GM12873 (cell line): ENCODE data around the gene PSMD13.

ENCODE experiments used
- TF ChIP-seq, protein P1 (sequence below): IDR thresholded peaks from 2 replicates; pipeline ENCODE4 v1.5.1; 2012; ENCODE audit warnings: low read depth, mild to moderate bottlenecking, moderate library complexity, low read length, control low read depth; ENCODE audit not compliant: insufficient read depth; ENCODE audit errors: missing control alignments

The PSMD13 gene

DNA sequence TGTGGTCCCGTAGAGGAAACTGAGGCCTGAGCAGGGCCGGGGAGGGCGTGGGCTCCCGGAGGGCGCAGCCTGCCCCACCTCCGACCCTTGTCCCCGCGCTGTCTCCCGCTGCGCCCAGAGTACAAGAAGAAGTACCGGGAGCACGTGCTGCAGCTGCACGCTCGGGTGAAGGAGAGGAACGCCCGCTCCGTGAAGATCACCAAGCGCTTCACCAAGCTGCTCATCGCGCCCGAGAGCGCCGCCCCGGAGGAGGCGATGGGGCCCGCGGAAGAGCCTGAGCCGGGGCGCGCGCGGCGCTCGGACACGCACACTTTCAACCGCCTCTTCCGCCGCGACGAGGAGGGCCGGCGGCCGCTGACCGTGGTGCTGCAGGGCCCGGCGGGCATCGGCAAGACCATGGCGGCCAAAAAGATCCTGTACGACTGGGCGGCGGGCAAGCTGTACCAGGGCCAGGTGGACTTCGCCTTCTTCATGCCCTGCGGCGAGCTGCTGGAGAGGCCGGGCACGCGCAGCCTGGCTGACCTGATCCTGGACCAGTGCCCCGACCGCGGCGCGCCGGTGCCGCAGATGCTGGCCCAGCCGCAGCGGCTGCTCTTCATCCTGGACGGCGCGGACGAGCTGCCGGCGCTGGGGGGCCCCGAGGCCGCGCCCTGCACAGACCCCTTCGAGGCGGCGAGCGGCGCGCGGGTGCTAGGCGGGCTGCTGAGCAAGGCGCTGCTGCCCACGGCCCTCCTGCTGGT, 43.4 kb downstream of the PSMD13 start:
- TF ChIP-seq, protein P1, sequence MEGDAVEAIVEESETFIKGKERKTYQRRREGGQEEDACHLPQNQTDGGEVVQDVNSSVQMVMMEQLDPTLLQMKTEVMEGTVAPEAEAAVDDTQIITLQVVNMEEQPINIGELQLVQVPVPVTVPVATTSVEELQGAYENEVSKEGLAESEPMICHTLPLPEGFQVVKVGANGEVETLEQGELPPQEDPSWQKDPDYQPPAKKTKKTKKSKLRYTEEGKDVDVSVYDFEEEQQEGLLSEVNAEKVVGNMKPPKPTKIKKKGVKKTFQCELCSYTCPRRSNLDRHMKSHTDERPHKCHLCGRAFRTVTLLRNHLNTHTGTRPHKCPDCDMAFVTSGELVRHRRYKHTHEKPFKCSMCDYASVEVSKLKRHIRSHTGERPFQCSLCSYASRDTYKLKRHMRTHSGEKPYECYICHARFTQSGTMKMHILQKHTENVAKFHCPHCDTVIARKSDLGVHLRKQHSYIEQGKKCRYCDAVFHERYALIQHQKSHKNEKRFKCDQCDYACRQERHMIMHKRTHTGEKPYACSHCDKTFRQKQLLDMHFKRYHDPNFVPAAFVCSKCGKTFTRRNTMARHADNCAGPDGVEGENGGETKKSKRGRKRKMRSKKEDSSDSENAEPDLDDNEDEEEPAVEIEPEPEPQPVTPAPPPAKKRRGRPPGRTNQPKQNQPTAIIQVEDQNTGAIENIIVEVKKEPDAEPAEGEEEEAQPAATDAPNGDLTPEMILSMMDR = no peak

DNA sequence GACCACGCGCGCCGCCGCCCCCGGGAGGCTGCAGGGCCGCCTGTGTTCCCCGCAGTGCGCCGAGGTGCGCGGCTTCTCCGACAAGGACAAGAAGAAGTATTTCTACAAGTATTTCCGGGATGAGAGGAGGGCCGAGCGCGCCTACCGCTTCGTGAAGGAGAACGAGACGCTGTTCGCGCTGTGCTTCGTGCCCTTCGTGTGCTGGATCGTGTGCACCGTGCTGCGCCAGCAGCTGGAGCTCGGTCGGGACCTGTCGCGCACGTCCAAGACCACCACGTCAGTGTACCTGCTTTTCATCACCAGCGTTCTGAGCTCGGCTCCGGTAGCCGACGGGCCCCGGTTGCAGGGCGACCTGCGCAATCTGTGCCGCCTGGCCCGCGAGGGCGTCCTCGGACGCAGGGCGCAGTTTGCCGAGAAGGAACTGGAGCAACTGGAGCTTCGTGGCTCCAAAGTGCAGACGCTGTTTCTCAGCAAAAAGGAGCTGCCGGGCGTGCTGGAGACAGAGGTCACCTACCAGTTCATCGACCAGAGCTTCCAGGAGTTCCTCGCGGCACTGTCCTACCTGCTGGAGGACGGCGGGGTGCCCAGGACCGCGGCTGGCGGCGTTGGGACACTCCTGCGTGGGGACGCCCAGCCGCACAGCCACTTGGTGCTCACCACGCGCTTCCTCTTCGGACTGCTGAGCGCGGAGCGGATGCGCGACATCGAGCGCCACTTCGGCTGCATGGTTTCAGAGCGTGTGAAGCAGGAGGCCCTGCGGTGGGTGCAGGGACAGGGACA, 44.1 kb downstream of the PSMD13 start:
- TF ChIP-seq, protein P1 = no peak

DNA sequence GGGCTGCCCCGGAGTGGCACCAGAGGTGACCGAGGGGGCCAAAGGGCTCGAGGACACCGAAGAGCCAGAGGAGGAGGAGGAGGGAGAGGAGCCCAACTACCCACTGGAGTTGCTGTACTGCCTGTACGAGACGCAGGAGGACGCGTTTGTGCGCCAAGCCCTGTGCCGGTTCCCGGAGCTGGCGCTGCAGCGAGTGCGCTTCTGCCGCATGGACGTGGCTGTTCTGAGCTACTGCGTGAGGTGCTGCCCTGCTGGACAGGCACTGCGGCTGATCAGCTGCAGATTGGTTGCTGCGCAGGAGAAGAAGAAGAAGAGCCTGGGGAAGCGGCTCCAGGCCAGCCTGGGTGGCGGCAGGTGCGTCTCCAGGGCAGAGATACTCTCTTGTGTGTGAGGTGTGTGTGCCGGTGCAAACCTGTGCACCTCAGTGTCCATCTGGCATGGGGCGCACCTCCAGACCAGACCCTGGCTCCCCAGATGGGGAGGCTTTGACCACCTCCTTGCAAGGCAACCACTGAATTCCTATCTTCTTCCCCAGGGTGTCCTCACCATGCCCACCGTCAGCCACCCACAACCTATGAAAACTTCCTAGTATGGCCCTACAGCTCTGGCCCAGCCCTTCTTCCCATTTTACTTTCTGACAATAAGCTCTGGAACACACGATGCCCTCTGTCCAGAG, 44.8 kb downstream of the PSMD13 start:
- TF ChIP-seq, protein P1 = no peak

DNA sequence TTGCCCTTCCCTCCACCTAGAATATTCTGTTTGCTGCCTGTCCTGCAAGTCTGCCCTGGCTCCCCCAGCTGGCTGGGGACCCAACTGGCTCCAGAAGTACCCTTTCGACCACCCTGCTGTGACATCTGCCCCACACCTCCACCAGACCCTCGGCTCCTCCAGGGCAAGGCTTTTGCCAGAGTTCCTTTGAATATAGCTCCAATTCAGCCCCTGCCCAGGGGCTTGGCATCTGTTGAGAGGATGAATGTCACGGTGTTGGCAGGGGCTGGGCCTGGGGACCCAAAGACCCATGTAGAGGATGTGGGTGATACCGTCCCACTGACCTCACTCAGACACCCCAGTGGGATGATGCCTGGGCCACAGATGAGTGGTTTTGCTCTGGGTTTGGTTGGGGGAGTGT, 45.4 kb downstream of the PSMD13 start:
- TF ChIP-seq, protein P1 = no peak

DNA sequence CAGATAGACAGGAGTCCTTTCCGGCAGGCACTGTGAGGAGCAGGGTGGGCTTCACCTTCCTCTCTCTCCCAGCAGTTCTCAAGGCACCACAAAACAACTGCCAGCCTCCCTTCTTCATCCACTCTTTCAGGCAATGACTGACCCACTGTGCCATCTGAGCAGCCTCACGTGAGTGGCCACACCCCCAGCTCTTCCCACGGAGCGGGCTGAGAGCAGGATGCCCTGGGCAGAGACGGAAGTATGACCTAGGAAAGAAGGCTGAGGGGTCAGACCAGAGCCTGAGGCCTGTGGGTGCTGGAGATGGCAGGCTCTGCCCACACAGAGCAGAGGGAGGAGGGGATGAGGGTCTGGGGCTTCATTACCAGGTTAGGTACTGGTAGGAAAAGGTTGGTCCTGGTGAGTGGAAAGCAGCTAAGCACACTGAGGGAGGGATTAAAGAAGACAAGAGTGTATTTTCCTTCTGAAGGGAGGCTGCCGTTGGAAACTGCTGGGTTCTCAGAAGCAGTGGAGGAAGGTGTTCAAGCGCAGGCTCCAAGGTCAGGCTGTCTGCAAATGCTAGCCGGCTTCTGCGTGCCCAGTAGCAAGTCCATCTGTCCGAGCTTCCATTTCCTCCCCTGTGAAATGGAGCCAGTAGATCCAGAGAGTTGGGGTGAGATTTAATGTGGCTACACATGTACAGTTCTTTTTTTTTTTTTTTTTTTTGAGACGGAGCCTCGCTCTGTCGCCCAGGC, 46.0 kb downstream of the PSMD13 start:
- TF ChIP-seq, protein P1 = no peak

DNA sequence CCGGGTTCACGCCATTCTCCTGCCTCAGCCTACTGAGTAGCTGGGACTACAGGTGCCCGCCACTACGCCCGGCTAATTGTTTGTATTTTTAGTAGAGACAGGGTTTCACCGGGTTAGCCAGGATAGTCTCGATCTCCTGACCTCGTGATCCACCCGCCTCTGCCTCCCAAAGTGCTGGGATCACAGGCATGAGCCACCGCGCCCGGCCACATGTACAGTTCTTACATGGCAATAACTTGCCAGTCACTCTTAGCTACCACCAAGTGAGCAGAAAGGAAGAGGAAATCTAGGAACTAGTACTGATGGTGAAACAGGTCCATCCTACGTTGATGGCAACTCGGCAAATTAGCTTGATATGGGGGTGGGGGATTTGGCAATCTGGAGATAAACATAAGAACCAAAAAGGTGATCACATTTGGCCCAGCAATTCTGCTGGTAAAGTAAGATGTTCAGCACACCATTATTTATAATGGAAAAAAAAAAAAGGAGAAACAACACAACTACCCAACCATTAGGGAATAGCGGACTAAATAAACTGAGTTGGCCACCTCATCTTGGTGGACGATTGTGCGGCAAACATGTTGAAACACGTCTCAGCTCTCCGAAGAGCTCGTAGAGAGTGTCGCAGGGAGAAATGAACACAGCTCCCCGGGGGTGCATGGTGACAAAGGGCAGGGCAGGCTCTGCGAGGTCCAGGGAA, 46.8 kb downstream of the PSMD13 start:
- TF ChIP-seq, protein P1 = no peak
